Measurements from ENCODE around the gene FAM110A. TPM values are rescaled to one million over a fixed set of nuclear protein-coding genes. Genes with fewer than 3 reads are reported as not detected.

Gene FAM110A
- polyA plus RNA-seq, 1 experiment: 4.2 TPM

DNA sequence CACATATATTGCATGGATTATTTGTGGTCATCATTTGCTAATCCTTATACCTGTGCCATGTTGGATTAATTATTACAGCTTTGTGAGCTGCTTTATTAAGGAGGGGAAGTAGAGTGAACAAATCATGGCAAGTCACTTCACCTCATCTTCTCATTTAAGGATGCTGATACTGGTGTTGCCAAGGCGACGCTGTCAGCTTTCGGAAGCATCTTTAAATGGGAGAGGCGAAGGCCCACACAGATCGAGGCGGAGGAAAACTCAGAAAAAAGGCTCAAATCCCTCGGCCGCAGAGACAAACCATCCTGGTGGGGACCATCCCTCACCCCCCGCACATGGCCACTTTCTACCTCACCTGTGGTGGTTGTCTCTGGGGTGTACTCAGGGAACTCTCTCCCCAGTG, 34.8 kb downstream of the FAM110A start:
- ChIA-PET CTCF (no interaction called here), POLR2A (no interaction called here)
- no peak overlapping the region for H3K4me3 ChIP-seq (ENCODE audit: low read depth, low read length)
- no peaks in the 10 kb centered on the region; the same call in 1 of the 2 replicates for H3K27me3 ChIP-seq (ENCODE audit: control insufficient read depth, insufficient read depth, low read length)
- no peak for DNase-seq (ENCODE audit: low read depth)
- H3K36me3 ChIP-seq (ENCODE audit: control insufficient read depth, insufficient read depth, low read length): no peaks in the 10 kb centered on the region
- no peak for TF ChIP-seq CTCF (IDR thresholded peaks at IDR 0.05; ENCODE audit: insufficient read depth, low read depth, low read length)

GRCh38 chr20:869606-870005, 36.1 kb downstream of the FAM110A start:
- Histone ChIP-seq H3K36me3 (ENCODE audit: control insufficient read depth, insufficient read depth, low read length) (no peaks in the 10 kb centered on the region), H3K27me3 (ENCODE audit: control insufficient read depth, insufficient read depth, low read length) (no peaks in the 10 kb centered on the region; the same call in 1 of the 2 replicates), H3K4me3 (ENCODE audit: low read depth, low read length) (no peak overlapping the region)
- no peak for DNase-seq (ENCODE audit: low read depth)
- CTCF ChIA-PET: no interaction called here
- TF ChIP-seq CTCF (IDR thresholded peaks at IDR 0.05; ENCODE audit: insufficient read depth, low read depth, low read length): no peak
- POLR2A ChIA-PET: interaction anchor here (0.6 kb wide), 1 partner anchor 11 kb away, joined by 3 read pairs; no protein-coding TSS in a partner anchor

- H3K36me3 ChIP-seq (ENCODE audit: control insufficient read depth, insufficient read depth, low read length): no peaks in the 10 kb centered on the region
- DNase-seq (ENCODE audit: low read depth): no peak
- TF ChIP-seq CTCF (IDR thresholded peaks at IDR 0.05; ENCODE audit: insufficient read depth, low read depth, low read length): no peak
- CTCF ChIA-PET: interaction anchor here (2.6 kb wide), 1 partner anchor 87 kb away, joined by 6 read pairs; no protein-coding TSS in a partner anchor
- H3K4me3 ChIP-seq (ENCODE audit: low read depth, low read length): no peak overlapping the region
- POLR2A ChIA-PET: no interaction called here
- H3K27me3 ChIP-seq (ENCODE audit: control insufficient read depth, insufficient read depth, low read length): no peaks in the 10 kb centered on the region; the same call in 1 of the 2 replicates
These were observed 37.2 kb downstream of the FAM110A start for GRCh38 chr20:870758-871157.

DNA sequence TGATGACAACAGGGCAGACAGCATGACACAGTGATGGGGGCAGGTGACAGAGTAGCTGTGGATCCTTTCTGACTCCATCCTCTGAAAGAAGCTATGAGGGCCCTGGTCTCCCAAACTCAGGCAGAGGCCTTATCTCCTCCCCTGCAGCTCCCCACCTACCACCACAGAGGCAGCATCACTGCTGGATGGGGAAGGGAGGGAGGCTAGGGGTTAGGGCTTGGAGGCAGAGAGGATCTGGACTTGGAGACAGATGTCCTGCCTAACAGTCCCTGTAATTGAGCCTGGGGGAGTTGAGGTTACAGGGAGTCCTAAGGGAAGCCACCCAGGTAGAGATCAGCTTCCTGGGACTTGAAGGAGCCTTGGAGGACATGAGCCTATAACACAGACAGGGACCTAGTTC, 37.9 kb downstream of the FAM110A start:
- no peaks in the 10 kb centered on the region for H3K36me3 ChIP-seq (ENCODE audit: control insufficient read depth, insufficient read depth, low read length)
- no peak overlapping the region for H3K4me3 ChIP-seq (ENCODE audit: low read depth, low read length)
- ChIA-PET POLR2A (no interaction called here), CTCF (interaction anchor here (2.6 kb wide), 1 partner anchor 86 kb away, joined by 6 read pairs; no protein-coding TSS in a partner anchor)
- H3K27me3 ChIP-seq (ENCODE audit: control insufficient read depth, insufficient read depth, low read length): no peaks in the 10 kb centered on the region; the same call in 1 of the 2 replicates
- no peak for TF ChIP-seq CTCF (IDR thresholded peaks at IDR 0.05; ENCODE audit: insufficient read depth, low read depth, low read length)
- DNase-seq (ENCODE audit: low read depth): no peak

DNA sequence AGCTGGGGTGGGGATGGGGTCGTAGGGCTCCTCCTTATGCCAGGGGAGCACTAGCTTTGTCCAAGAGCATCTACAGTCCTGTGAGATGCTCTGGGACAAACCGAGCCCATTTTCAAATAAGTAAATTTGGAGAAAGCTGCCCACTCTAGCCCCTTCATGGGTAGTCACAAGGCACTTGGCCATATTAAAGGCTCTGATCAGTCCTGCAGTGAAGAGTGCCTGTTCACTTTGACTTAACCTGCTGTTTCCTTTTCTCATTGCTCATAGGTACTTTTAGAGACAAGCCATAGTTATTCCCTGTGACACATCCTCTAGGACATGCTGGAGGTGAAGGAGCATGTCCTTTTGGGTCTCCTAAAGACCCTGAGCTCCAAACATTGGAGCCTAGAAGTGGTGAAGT, 38.4 kb downstream of the FAM110A start:
- ChIA-PET POLR2A (no interaction called here), CTCF (interaction anchor here (2.6 kb wide), 1 partner anchor 85 kb away, joined by 6 read pairs; no protein-coding TSS in a partner anchor)
- no peak for TF ChIP-seq CTCF (IDR thresholded peaks at IDR 0.05; ENCODE audit: insufficient read depth, low read depth, low read length)
- DNase-seq (ENCODE audit: low read depth): no peak
- H3K27me3 ChIP-seq (ENCODE audit: control insufficient read depth, insufficient read depth, low read length): no peaks in the 10 kb centered on the region; the same call in 1 of the 2 replicates
- no peak overlapping the region for H3K4me3 ChIP-seq (ENCODE audit: low read depth, low read length)
- H3K36me3 ChIP-seq (ENCODE audit: control insufficient read depth, insufficient read depth, low read length): no peaks in the 10 kb centered on the region
